NCI-H345 (cell line): ENCODE data around the gene KIAA0232.
"Not testable (repeated sequence)": the region's sequence is repeated elsewhere in the genome, so short reads cannot be mapped to it uniquely, and the experiment has no call there.

ENCODE experiments used
- DNase-seq: peaks from one replicate; lab custom pipeline; 2025; lab: John Stamatoyannopoulos, UW

Gene KIAA0232

GRCh38 chr4:6886886-6887285 is 104.4 kb downstream of the KIAA0232 start:
- no peak for DNase-seq

DNA sequence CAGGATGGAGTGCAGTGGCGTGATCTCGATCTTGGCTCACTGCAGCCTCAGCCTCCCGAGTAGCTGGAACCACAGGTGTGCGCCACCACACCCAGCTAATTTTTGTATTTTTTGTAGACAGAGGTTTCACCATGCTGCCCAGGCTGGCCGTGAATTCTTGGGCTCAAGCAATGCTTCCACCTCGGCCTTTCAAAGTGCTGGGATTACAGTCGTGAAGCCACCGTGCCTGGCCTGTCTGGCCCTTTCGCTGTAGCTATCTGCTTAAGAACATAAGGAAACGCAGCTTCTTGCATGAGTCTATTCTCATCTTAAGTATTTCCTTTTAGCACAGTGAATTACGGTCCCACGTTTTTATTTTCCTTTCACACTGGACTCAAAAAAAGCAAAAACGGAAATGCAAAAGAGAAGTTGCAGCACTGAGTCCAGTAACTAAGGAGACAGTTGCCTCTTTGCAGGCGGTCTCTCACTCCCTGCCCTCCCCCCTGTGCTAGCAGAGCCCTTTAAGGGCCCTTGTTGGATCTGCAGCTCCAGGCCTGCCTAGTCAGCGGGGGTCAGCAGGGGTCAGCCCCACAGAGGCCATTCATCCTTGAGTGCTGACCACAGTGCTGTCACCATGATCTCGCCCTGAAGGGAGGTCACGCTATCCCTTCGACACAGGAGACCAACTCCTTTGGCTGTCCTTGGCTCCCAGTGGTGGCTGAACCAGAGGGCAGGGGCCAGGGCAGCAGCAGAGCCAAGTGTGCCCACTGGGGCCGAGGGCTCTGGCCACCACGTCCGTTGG is 105.3 kb downstream of the KIAA0232 start:
- DNase-seq = no peak

DNA sequence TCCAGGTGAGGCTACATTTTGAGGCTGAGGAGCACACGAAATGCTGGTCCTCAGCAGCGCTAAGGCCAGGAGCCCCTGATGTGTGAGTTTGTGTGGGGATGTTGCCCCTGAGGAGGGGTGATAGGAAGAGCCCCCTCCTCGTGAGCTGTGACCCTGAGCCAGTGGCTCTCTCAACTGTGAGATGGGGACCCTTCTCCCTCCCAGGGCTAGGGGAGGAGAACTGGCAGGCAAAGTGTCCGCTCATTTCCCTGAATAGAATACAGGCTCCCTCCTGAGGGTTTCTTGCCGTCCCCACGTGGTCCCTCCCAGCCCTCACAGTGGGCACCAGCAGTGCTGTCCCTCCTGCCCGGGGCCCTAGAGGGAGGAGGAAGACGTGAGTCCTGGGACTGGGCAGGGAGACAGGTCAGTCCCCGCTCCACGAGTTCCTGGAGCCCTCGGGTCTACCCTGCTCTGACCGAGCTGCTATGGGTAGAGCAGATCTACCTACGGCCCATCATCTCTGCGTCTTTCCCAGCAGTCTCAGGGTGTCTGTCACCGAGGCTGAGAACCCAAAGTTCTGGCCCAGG is 106.1 kb downstream of the KIAA0232 start:
- DNase-seq = no peak

GRCh38 chr4:6889101-6889735 is 106.7 kb downstream of the KIAA0232 start:
- DNase-seq = no peak

- DNase-seq = no peak
Observed at GRCh38 chr4:6889736-6890324, 107.3 kb downstream of the KIAA0232 start.

DNA sequence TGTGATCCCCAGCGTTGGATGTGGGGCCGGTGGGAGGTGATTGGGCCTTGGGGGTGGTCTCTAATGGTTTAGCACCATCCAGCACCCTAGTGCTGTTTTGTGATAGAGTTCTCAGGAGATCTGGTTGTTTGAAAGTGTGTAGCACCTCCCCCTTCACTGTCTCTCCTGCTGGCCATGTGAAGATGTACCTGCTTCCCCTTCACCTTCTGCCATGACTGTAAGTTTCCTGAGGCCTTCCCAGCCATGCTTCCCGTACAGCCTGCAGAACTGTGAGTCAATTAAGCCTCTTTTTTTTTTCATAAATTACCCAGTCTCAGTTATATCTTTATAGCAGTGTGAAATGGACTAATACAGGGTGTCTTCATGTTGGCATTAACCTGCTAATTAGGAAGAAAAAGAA is 107.8 kb downstream of the KIAA0232 start:
- DNase-seq = no peak

- DNase-seq = not testable (repeated sequence)
Observed at GRCh38 chr4:6890971-6891370, 108.4 kb downstream of the KIAA0232 start.

DNA sequence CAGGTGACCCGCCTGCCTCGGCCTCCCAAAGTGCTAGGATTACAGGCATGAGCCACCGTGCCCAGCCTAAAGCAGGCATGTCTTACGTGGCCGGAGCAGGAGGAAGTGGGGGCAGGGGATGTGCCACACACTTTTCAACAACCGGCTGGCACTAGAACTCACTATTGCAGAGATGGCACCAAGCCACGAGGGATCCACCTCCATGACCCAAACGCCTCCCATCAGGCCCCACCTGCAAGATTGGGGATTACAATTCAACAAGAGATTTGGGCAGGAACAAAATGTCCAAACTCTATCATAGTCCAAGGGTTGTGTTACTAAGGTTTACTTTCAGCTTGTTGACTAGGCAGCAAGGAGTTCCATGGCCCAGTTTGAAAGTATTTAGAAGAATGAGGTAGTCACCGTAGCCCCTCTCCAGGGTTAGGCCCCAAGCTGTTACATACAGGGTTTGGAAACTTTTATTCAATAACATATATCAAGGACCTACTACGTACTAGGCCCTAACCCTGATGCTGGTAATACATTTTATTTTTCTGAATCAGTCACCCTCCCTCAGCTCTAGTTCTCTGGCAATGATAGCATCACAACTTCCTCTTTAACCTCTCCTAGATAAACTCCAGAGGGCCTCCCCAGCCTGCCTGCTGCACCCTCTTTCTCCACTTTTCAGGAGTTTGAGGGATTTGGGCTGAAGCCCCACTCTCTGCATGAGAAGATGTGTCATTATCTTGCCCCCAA is 109.1 kb downstream of the KIAA0232 start:
- no peak for DNase-seq

- DNase-seq = no peak
Observed at GRCh38 chr4:6892190-6892908, 109.8 kb downstream of the KIAA0232 start.

DNA sequence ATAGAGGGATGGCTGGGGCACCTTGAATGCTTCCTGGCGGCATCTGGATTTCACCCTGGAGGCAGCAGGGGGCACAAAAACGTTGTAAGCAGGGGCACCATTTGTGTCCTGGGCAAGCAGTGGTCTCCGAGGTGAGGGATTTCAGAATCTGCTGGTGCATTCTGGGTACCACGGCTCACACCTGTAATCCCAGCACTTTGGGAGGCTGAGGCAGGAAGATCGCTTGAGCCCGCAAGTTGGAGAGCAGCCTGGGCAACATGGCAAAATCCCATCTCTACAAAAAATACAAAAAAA is 110.3 kb downstream of the KIAA0232 start:
- no peak for DNase-seq

DNA sequence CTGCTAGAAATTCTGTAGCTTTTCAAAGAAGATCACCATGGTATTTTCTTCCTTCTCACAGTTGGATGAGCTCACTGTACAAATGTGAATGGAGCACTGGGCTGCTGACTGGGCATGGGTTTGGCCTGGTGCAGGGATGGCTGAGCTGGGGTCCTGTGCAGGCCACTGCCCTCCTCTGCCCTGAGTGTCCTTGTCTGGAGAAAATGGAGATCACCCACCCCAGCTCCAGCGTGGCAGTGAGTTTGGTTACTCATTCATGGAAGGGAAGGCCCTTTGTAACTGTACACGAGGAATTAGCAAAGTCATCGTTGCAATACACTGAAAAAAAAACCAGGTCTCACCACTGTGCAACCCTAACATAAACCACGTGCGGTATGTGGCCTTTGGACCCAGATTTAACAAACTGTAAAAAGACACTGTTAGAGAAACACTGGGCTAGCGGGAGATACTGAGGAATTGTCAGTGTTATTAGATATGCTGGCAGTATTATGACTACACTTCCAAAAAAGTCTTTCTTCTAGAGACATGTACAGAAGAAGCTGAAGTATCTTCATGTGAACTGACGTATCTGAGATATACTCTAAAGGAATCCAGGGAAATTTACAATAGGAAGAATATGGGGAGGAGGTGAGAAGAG is 111.0 kb downstream of the KIAA0232 start:
- no peak for DNase-seq

DNA sequence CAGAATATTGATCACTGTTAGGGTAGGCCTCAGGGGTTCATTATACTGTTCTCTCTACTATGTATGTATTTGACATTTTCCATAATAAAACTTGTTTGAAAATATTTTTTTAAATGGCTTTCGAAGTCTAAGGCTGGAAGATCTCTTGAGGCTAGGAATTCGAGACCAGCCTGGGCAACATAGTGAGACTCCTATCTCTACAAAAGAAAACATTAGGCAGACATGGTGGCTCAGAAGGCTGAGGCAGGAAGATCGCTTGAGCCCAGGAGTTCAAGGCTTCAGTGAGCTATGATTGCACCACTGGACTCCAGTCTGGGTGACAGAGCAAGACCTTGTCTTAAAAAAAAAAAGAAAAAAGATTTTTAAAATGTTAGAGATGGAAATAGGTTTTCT is 111.6 kb downstream of the KIAA0232 start:
- no peak for DNase-seq

- DNase-seq = no peak
Observed at GRCh38 chr4:6894528-6895498, 112.3 kb downstream of the KIAA0232 start.

GRCh38 chr4:6896035-6896434 is 113.5 kb downstream of the KIAA0232 start:
- DNase-seq = no peak

GRCh38 chr4:6898763-6899162 is 116.2 kb downstream of the KIAA0232 start:
- DNase-seq = no peak

DNA sequence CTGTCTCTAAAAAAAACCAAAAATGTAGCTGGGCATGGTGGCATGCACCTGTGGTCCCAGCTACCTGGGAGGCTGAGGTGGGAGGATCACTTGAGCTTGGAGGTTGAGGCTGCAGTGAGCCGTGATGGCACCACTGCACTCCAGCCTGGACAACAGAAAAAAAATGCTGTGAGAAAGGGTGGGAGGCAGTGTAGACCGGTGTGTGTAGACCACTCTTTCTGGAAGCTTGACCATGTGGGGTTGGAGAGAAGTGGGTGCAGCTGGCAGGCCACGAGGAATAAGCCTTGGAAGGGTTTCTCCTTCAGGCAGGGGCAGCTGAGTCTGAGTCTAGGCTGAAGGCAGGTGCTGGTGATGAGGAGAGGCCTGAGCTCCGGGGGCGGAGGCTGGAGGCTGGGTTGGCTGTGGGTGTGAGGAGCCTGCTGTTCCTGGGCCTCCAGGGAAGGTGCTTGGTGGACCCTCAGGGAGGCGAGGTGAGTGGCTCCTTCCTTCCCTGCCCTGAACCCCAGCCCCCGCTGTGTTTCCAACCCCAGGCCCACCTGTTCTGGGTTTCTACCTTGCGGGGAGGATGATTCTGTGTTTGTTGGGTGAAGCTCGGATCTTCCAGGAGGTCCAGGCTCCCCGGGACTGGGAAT is 117.8 kb downstream of the KIAA0232 start:
- no peak for DNase-seq

GRCh38 chr4:6900956-6901355 is 118.4 kb downstream of the KIAA0232 start:
- no peak for DNase-seq

- DNase-seq = no peak
Observed at GRCh38 chr4:6901669-6902317, 119.3 kb downstream of the KIAA0232 start.
